DOHH2 (cell line): ENCODE results near the gene SUPT6H.

ENCODE experiments used
- H3F3A ChIP-seq: fragments of 200-600 bp; sonication (generic), shearing (Covaris generic); 2 replicates; pipeline ENCODE4 v1.6.0; 2016; ENCODE audit warnings: antibody characterized with exemption, mild to moderate bottlenecking; ENCODE audit not compliant: control insufficient read depth, insufficient read depth
- H3K27ac ChIP-seq: fragments of 200-600 bp; sonication (generic); 2 replicates; pipeline ENCODE4 v1.5.1; 2014; ENCODE audit warnings: low read depth, mild to moderate bottlenecking, low read length, moderate library complexity
- H3K27me3 ChIP-seq: fragments of 200-600 bp; sonication (generic); 2 replicates; pipeline ENCODE4 v1.6.1; 2014; ENCODE audit warnings: mild to moderate bottlenecking, low read length, mixed read lengths; ENCODE audit not compliant: control insufficient read depth
- H3K36me3 ChIP-seq: fragments of 200-600 bp; sonication (generic); 2 replicates; pipeline ENCODE4 v1.6.1; 2014; ENCODE audit warnings: mild to moderate bottlenecking, low read length, moderate library complexity, mixed read lengths; ENCODE audit not compliant: control insufficient read depth
- H3K4me1 ChIP-seq: fragments of 200-600 bp; sonication (generic); 2 replicates; pipeline ENCODE4 v1.6.1; 2014; ENCODE audit warnings: mild to moderate bottlenecking, low read length, mixed read lengths; ENCODE audit not compliant: control insufficient read depth
- H3K4me2 ChIP-seq: fragments of 200-600 bp; sonication (generic); 2 replicates; pipeline ENCODE4 v1.6.0; 2014; ENCODE audit warnings: mild to moderate bottlenecking, low read length, moderate library complexity
- H3K4me3 ChIP-seq: fragments of 200-600 bp; sonication (generic); 2 replicates; pipeline ENCODE4 v1.5.1; 2014; ENCODE audit warnings: mild to moderate bottlenecking, low read length, mixed read lengths
- H3K79me2 ChIP-seq: fragments of 200-600 bp; sonication (generic); 2 replicates; pipeline ENCODE4 v1.6.1; 2014; ENCODE audit warnings: mild to moderate bottlenecking, low read length, mixed read lengths; ENCODE audit not compliant: control insufficient read depth
- H3K9me2 ChIP-seq: fragments of 200-600 bp; sonication (generic); replicated peaks from 2 replicates; pipeline ENCODE4 v1.6.1; 2014; ENCODE audit warnings: mild to moderate bottlenecking, low read length, mixed read lengths; ENCODE audit not compliant: control insufficient read depth
- H3K9me3 ChIP-seq: fragments of 200-600 bp; sonication (generic); 2 replicates; pipeline ENCODE4 v1.6.1; 2014; ENCODE audit warnings: antibody characterized with exemption, low read length, mixed read lengths; ENCODE audit not compliant: control insufficient read depth, insufficient read depth
- H4K20me1 ChIP-seq: fragments of 200-600 bp; sonication (generic); 2 replicates; pipeline ENCODE4 v1.6.0; 2014; ENCODE audit warnings: low read depth, mild to moderate bottlenecking, antibody characterized with exemption, low read length, moderate library complexity; ENCODE audit not compliant: control insufficient read depth, insufficient read depth
- CTCF ChIP-seq: fragments of 200-600 bp; sonication (generic); IDR thresholded peaks from one replicate; pipeline ENCODE4 v1.5.1; 2014; ENCODE audit warnings: antibody characterized with exemption, mild to moderate bottlenecking, low read depth, low read length; ENCODE audit not compliant: poor library complexity, severe bottlenecking
- EZH2phosphoT487 ChIP-seq: fragments of 200-600 bp; sonication (generic); IDR thresholded peaks from 2 replicates; pipeline ENCODE4 v1.6.1; 2017; ENCODE audit warnings: borderline replicate concordance, mild to moderate bottlenecking, antibody characterized with exemption, low read length, moderate library complexity, mixed read lengths

The SUPT6H gene

GRCh38 chr17:28643983-28644786 is 17.8 kb upstream of the SUPT6H start:
- Histone ChIP-seq H3K27me3 (no peaks in the 10 kb centered on the region), H3K4me2 (peak overlapping the region; percentile 84), H4K20me1 (peaks cover 19% of the 10 kb centered on the region), H3K4me1 (peaks cover 36% of the 10 kb centered on the region), H3K27ac (peak overlapping the region; percentile 59), H3F3A (peaks cover 20% of the 10 kb centered on the region), H3K4me3 (peak overlapping the region; percentile 97), H3K9me2 (no peaks in the 10 kb centered on the region), H3K9me3 (no peaks in the 10 kb centered on the region), H3K79me2 (peaks cover 60% of the 10 kb centered on the region), H3K36me3 (peaks cover 65% of the 10 kb centered on the region)
- TF ChIP-seq EZH2phosphoT487 (no peak), CTCF (peak; percentile 59)

GRCh38 chr17:28644787-28645575 is 17.0 kb upstream of the SUPT6H start, which contains the start of gene BLTP2:
Gene BLTP2, minus strand, starts transcription at chr17:28645158. Its CDS starts 102 bp downstream, at chr17:28645056.
- peak within 1 kb of the TSS; percentile 97 for H3K4me3 ChIP-seq
- H3K9me2 ChIP-seq = no peaks in the 10 kb centered on the region
- peaks cover 19% of the 10 kb centered on the region for H4K20me1 ChIP-seq
- H3F3A ChIP-seq = peaks cover 20% of the 10 kb centered on the region
- peak within 1 kb of the TSS; percentile 84 for H3K4me2 ChIP-seq
- H3K4me1 ChIP-seq = peaks cover 36% of the 10 kb centered on the region
- peaks cover 58% of the 10 kb centered on the region for H3K36me3 ChIP-seq
- no peaks in the 10 kb centered on the region for H3K27me3 ChIP-seq
- peak within 1 kb of the TSS; percentile 73 for H3K27ac ChIP-seq
- TF ChIP-seq CTCF (no peak), EZH2phosphoT487 (no peak)
- no peaks in the 10 kb centered on the region for H3K9me3 ChIP-seq
- H3K79me2 ChIP-seq = peaks cover 54% of the 10 kb centered on the region

GRCh38 chr17:28645576-28645939 is 16.4 kb upstream of the SUPT6H start:
- peaks cover 55% of the 10 kb centered on the region for H3K36me3 ChIP-seq
- H3K79me2 ChIP-seq = peaks cover 52% of the 10 kb centered on the region
- no peaks in the 10 kb centered on the region for H3K27me3 ChIP-seq
- H3K27ac ChIP-seq = peak overlapping the region; percentile 73
- H3K9me3 ChIP-seq = no peaks in the 10 kb centered on the region
- peak overlapping the region; percentile 97 for H3K4me3 ChIP-seq
- H3K4me2 ChIP-seq = peak overlapping the region; percentile 84
- peaks cover 36% of the 10 kb centered on the region for H3K4me1 ChIP-seq
- TF ChIP-seq CTCF = no peak
- no peak for TF ChIP-seq EZH2phosphoT487
- peaks cover 17% of the 10 kb centered on the region for H4K20me1 ChIP-seq
- H3K9me2 ChIP-seq = no peaks in the 10 kb centered on the region
- H3F3A ChIP-seq = peaks cover 20% of the 10 kb centered on the region
